HEK293 (cell line): Measurements from ENCODE around the gene SPATA22.

Source experiments
- SALL2 ChIP-seq: fragments of 450-650 bp; formaldehyde crosslinking; IDR thresholded peaks from 2 replicates; pipeline ENCODE4 v1.5.0; 2017; ENCODE audit warnings: missing biosample characterization, mild to moderate bottlenecking, missing genetic modification characterization, borderline replicate concordance
- ZNF133 ChIP-seq: fragments of 450-650 bp; formaldehyde crosslinking; IDR thresholded peaks from 2 replicates; pipeline ENCODE4 v1.5.1; 2016; ENCODE audit warnings: missing biosample characterization, missing genetic modification characterization
- ZNF24 ChIP-seq: fragments of 450-650 bp; formaldehyde crosslinking; IDR thresholded peaks from 2 replicates; pipeline ENCODE4 v1.5.1; 2016; ENCODE audit warnings: missing biosample characterization, missing genetic modification characterization
- TF ChIP-seq, protein P1 (sequence below): fragments of 450-650 bp; formaldehyde crosslinking; IDR thresholded peaks from 2 replicates; pipeline ENCODE4 v1.5.1; 2016; ENCODE audit warnings: missing biosample characterization, missing genetic modification characterization

GRCh38 chr17:3507071-3507470, 35.5 kb upstream of the SPATA22 start:
- TF ChIP-seq ZNF24 (no peak), ZNF133 (tag by site-specific recombination) (no peak), SALL2 (no peak)
- TF ChIP-seq, protein P1, sequence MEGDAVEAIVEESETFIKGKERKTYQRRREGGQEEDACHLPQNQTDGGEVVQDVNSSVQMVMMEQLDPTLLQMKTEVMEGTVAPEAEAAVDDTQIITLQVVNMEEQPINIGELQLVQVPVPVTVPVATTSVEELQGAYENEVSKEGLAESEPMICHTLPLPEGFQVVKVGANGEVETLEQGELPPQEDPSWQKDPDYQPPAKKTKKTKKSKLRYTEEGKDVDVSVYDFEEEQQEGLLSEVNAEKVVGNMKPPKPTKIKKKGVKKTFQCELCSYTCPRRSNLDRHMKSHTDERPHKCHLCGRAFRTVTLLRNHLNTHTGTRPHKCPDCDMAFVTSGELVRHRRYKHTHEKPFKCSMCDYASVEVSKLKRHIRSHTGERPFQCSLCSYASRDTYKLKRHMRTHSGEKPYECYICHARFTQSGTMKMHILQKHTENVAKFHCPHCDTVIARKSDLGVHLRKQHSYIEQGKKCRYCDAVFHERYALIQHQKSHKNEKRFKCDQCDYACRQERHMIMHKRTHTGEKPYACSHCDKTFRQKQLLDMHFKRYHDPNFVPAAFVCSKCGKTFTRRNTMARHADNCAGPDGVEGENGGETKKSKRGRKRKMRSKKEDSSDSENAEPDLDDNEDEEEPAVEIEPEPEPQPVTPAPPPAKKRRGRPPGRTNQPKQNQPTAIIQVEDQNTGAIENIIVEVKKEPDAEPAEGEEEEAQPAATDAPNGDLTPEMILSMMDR (tag by site-specific recombination), result no peak
